Testis (tissue), 2 donors: ENCODE data around the gene PPM1L.

Experiments used
- POLR2A ChIP-seq: fragments of 450-650 bp; IDR thresholded peaks from one replicate; pipeline ENCODE4 v1.6.1; 2017; ENCODE audit warnings: antibody characterized with exemption, mild to moderate bottlenecking, moderate library complexity
- TF ChIP-seq, protein P1 (sequence below), 3 experiments: fragments of 450-650 bp in 2 of 3; fragments of 200-600 bp in 1 of 3; sonication (generic) in 1 of 3; IDR thresholded peaks; one replicate each; pipeline ENCODE4 v1.5.1; 2016 to 2019; ENCODE audit warnings: antibody characterized with exemption in 3 of 3, mild to moderate bottlenecking in 2 of 3, moderate library complexity in 1 of 3

DNA sequence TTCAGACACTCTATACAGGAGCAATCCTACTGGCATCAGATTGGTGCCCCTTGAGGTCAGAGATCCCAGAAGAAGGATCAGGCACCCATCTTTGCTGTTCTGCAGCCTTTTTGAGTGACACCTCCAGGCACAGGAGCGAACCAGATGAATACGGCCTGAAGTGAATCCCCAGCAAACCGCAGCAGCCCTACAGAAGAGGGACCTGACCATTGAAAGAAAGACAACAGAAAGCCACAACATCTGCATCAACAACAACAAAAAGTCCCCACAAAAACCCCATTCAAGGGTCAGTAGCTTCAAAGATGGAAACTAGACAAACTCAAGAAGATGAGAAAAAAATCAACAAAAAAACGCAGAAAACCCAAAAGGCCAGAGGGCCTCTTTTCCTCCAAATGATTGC, 130.4 kb downstream of the PPM1L start:
- TF ChIP-seq, protein P1, sequence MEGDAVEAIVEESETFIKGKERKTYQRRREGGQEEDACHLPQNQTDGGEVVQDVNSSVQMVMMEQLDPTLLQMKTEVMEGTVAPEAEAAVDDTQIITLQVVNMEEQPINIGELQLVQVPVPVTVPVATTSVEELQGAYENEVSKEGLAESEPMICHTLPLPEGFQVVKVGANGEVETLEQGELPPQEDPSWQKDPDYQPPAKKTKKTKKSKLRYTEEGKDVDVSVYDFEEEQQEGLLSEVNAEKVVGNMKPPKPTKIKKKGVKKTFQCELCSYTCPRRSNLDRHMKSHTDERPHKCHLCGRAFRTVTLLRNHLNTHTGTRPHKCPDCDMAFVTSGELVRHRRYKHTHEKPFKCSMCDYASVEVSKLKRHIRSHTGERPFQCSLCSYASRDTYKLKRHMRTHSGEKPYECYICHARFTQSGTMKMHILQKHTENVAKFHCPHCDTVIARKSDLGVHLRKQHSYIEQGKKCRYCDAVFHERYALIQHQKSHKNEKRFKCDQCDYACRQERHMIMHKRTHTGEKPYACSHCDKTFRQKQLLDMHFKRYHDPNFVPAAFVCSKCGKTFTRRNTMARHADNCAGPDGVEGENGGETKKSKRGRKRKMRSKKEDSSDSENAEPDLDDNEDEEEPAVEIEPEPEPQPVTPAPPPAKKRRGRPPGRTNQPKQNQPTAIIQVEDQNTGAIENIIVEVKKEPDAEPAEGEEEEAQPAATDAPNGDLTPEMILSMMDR (IDR thresholded peaks at IDR 0.05): no peak
- TF ChIP-seq POLR2A: no peak
